ENCODE results near the gene DRC1.

DRC1 gene

GRCh38 chr2:26479789-26480565 lies 78.3 kb downstream of the DRC1 start:
- no peak for DNase-seq

- no peak for DNase-seq
These were observed 79.1 kb downstream of the DRC1 start for GRCh38 chr2:26480566-26481423.

- DNase-seq = no peak
These were observed 80.0 kb downstream of the DRC1 start for GRCh38 chr2:26481706-26482105.

GRCh38 chr2:26482211-26483026 lies 80.7 kb downstream of the DRC1 start:
- no peak for DNase-seq

- DNase-seq = no peak
These were observed 81.3 kb downstream of the DRC1 start for GRCh38 chr2:26483027-26483326.

GRCh38 chr2:26483516-26483915 lies 81.8 kb downstream of the DRC1 start:
- DNase-seq = no peak

- no peak for DNase-seq
These were observed 82.3 kb downstream of the DRC1 start for GRCh38 chr2:26483957-26484565.

GRCh38 chr2:26484579-26484978 lies 82.9 kb downstream of the DRC1 start:
- DNase-seq = no peak

GRCh38 chr2:26485099-26485498 lies 83.4 kb downstream of the DRC1 start:
- DNase-seq = no peak

GRCh38 chr2:26485725-26486418 lies 84.2 kb downstream of the DRC1 start:
- DNase-seq = no peak

GRCh38 chr2:26486789-26487188 lies 85.1 kb downstream of the DRC1 start:
- no peak for DNase-seq

GRCh38 chr2:26487192-26487591 lies 85.5 kb downstream of the DRC1 start:
- no peak for DNase-seq

- no peak for DNase-seq
These were observed 86.9 kb downstream of the DRC1 start for GRCh38 chr2:26488463-26489212.

GRCh38 chr2:26489213-26489850 lies 87.6 kb downstream of the DRC1 start:
- no peak for DNase-seq

GRCh38 chr2:26491563-26492167 lies 89.9 kb downstream of the DRC1 start:
- no peak for DNase-seq

- DNase-seq = no peak
These were observed 91.2 kb downstream of the DRC1 start for GRCh38 chr2:26492749-26493515.

GRCh38 chr2:26493566-26493965 lies 91.8 kb downstream of the DRC1 start:
- no peak for DNase-seq

- DNase-seq = no peak
These were observed 92.5 kb downstream of the DRC1 start for GRCh38 chr2:26494199-26494598.

- DNase-seq = no peak
These were observed 93.2 kb downstream of the DRC1 start for GRCh38 chr2:26494891-26495290.

All from DMS53 (cell line).